Mononuclear cell (primary cell): ENCODE data around the gene MBD3L3. TPM values are rescaled to one million over a fixed set of nuclear protein-coding genes. Genes with fewer than 3 reads are reported as not detected.
"Not testable (repeated sequence)": the region's sequence is repeated elsewhere in the genome, so short reads cannot be mapped to it uniquely, and the experiment has no call there.

ENCODE experiments used
- H3K27me3 ChIP-seq: 2 replicates; pipeline ENCODE4 v1.6.0; 2011; ENCODE audit warnings: low read length, control low read depth; ENCODE audit not compliant: insufficient read depth
- H3K4me1 ChIP-seq: 2 replicates; pipeline ENCODE4 v1.5.1; 2011; ENCODE audit warnings: mild to moderate bottlenecking, low read length, control low read depth; ENCODE audit not compliant: insufficient read depth
- H3K4me3 ChIP-seq: 2 replicates; pipeline ENCODE4 v1.5.1; 2011; ENCODE audit warnings: mild to moderate bottlenecking, low read length, moderate library complexity
- H3K9me3 ChIP-seq: 2 replicates; pipeline ENCODE4 v1.5.1; 2011; ENCODE audit warnings: low read depth, mild to moderate bottlenecking, control low read depth, low read length
- total RNA-seq: library from RNA; depleted of rRNA; stranded (reverse); fragments of >200 nt; gene quantifications from one replicate; pipeline ENCODE4 v1.2.3, GENCODE V29; 2012

Gene MBD3L3
- total RNA-seq, 1 donor = not detected

DNA sequence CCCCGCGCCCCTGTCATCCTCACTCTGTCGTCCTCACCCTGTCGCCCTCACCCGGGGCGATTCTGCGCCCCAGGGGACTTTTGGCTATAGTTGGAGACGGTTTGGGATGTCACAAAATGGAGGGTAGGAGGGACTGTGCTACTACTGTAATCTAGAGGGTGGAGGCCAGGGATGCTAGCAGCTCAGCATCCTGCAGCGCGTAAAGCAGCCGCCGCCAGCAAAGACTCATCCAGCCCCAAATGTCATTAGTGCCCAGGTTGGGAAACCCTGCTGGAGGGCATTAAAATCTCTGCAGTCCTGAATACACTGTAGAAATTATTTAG is 11.4 kb upstream of the MBD3L3 start:
- Histone ChIP-seq H3K4me3 (peak overlapping the region; percentile 94), H3K4me1 (peaks cover 11% of the 10 kb centered on the region), H3K9me3 (no peaks in the 10 kb centered on the region), H3K27me3 (no peaks in the 10 kb centered on the region)

DNA sequence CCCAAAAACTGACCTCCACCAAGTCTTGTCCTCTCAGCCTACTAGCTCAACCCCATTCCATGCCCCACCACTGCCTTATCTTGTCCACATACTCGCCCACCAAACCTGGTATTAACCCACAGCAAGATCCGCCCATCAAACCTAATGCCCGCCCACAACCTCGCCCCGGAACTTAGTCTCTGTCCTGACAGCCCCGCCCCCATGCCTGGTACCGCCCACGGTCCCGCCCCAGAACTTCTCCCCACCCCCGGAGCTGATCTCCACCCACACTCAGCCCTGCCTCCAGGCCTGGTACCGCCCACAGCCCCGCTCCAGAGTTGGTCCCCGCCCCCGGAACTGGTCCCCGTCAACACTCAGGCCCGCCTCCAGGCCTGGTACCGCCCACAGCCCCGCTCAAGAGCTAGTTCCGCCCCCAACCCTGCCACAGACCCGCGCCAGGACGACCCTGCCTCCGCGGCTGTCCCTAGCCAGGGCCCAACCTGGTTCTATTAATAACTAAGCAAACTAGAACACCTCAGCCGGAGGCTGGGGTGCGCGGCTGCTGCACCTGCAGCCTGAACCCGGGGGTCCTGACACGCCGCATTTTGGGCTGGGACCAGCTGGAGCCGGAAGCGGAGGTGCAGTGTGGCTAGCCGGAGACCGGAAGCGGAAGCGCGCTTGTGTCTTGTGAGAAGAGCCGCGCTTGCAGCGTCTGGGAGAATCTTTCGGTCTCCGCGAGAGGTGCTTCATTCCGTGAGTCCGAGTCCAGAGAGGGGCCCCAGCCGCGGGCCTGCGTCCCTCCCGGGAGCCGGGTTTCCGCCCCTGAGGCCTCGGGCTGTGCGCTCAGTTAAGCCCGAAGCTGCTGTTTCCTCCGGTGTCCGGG is 10.8 kb upstream of the MBD3L3 start, which contains the start of gene ZNF557:
Gene ZNF557 (plus strand): TSS at position 662 of the 862 bp plus-strand sequence. CDS start 5,372 bp downstream, outside the sequence.
- H3K9me3 ChIP-seq = no peaks in the 10 kb centered on the region
- peak within 1 kb of the TSS; percentile 94 for H3K4me3 ChIP-seq
- H3K4me1 ChIP-seq = peaks cover 11% of the 10 kb centered on the region
- no peaks in the 10 kb centered on the region for H3K27me3 ChIP-seq

DNA sequence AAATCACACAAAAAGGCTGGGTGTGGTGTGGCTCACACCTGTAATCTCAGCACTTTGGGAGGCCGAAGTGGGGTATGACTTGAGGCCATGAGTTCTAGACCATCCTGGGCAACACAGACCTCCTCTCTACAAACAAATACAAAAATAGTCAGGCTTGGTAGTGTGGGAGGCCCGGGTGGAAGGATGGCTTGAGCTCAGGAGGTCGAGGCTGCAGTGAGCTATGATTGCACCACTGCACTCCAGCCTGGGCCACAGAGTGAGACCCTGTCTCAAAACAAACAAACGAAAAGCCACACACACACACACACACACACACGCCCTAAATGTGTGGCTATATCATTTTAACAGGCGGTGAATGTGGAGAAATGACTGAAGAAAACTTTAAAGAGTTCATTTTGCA is 10.1 kb upstream of the MBD3L3 start:
- H3K4me1 ChIP-seq = peaks cover 11% of the 10 kb centered on the region
- H3K9me3 ChIP-seq = no peaks in the 10 kb centered on the region
- H3K27me3 ChIP-seq = no peaks in the 10 kb centered on the region
- no peak overlapping the region for H3K4me3 ChIP-seq

DNA sequence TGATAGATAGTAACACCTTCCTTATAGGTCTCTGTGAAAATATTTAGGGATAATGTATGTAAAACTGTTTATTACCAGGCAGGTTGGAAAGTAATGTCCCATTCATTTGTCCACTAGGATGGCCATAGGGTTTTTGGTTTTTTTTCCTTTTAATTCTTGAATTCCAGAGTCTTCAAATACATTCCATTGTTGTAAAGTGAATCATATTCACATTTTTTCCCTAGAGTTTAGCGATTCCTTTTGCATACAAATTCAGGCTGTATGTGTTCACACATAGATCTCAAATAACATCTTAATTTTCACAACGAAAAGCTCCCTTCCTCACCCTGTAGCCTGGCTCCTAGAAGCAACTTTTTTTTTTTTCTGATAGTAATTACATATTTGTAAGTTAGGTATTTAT is 9.2 kb upstream of the MBD3L3 start:
- no peaks in the 10 kb centered on the region for H3K27me3 ChIP-seq
- no peaks in the 10 kb centered on the region for H3K9me3 ChIP-seq
- H3K4me1 ChIP-seq = peaks cover 11% of the 10 kb centered on the region
- no peak overlapping the region for H3K4me3 ChIP-seq

DNA sequence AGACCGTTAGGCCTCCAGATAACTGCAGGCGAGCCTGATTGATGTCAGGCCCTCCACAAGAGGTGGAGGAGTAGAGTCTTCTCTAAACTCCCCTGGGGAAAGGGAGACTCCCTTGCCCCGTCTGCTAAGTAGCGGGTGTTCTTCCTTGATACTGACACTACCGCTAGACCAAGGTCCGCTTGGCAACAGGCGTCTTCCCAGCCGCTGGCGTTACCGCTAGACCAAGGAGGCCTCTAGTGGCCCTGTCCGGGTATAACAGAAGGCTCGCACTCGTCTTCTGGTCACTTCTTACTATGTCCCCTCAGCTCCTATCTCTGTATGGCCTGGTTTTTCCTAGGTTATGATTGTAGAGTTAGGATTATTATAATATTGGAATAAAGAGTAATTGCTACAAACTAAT is 8.6 kb upstream of the MBD3L3 start:
- not testable (repeated sequence) for H3K27me3 ChIP-seq, H3K4me3 ChIP-seq, H3K9me3 ChIP-seq
- peaks cover 11% of the 10 kb centered on the region for H3K4me1 ChIP-seq

DNA sequence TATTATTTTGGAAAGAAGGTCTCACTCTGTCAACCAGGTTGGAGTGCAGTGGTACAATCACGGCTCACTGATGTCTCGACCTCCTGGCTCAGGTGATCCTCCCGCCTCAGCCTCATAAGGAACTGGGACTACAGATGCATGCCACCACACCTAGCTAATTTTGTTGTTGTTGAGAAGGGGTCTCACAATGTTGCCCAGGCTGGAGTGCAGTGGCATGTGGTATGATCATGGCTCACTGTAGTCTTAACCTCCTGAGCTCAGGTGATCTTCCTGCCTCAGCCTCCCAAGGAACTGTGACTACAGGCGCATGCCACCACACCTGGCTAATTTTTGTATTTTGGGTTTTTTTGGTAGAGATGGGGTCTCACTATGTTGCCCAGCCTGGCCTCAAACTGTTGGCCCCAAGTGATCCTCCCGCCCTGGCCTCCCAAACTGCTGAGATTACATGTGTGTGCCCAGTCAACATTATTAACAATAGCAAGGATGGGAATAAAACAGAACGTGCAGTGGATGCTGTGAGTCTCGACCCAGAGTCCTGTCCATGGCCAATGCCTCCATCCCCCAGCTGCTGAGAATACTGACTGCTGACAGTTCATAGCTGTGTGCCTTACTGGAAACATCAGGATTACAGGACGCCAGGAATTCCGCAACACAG is 5.4 kb upstream of the MBD3L3 start:
- no peaks in the 10 kb centered on the region for H3K27me3 ChIP-seq
- no peaks in the 10 kb centered on the region for H3K9me3 ChIP-seq
- H3K4me3 ChIP-seq = no peak overlapping the region
- H3K4me1 ChIP-seq = no peaks in the 10 kb centered on the region

DNA sequence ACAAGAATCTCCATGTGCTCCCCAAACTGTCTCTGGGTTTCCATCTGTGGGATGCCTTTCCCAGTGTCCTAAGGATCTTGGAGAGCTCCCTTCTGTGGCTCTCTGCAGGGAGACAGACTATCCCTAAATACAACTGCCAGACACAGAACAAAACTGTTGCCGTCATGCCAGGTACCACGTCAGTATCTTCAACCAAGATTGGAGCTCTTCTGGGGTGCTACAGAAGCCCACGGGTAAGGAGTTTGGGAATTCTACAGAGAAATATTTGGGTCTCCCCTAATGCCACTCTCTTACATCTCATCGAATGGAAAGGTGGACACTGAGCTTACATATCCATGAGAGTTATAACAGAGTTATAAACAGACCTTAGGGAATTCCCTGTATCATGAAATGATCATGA is 4.9 kb upstream of the MBD3L3 start:
- Histone ChIP-seq H3K27me3 (no peaks in the 10 kb centered on the region), H3K9me3 (no peaks in the 10 kb centered on the region), H3K4me3 (no peak overlapping the region), H3K4me1 (no peaks in the 10 kb centered on the region)

DNA sequence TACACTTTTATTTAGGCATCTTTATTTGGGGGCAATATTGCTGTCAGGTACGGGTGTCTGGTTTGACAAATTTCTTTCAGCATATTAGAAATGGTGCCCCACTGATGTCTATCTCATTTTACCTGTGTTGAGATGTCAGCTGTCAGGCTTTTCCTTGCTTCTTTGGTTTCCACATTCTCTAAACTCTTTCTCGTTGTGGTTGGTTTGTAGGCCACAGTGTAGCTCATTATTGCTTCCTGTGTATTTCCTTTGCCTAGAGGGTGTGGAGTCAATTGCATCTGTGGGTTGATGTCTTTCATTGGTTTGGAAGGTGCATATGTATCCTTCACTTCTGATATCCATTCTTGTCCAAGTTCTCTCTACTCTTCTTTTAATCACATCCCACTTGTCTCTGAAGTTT is 1.5 kb upstream of the MBD3L3 start:
- not testable (repeated sequence) for H3K9me3 ChIP-seq, H3K4me3 ChIP-seq, H3K27me3 ChIP-seq, H3K4me1 ChIP-seq

DNA sequence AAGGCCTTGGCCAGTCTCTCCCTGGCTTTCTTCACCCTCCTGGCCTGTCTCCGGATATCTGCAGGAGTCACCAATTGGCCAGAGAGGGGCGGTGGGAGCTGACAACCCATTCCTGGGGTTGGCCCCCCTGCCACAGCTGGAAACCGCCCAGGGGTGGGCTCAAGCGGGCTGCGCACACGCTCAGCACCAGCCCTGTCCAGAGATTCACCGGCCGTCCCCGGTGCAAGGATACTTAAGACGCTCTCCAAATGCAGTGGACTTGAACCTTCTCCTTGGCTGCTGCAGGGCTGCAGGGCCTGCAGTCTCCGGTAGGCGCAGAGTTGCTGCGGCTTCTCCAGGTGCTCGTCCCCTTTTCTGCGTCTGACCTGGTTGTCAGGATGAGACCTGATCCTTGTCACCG is 2.1 kb downstream of the MBD3L3 start:
- H3K9me3 ChIP-seq, H3K27me3 ChIP-seq, H3K4me3 ChIP-seq, H3K4me1 ChIP-seq: not testable (repeated sequence)

DNA sequence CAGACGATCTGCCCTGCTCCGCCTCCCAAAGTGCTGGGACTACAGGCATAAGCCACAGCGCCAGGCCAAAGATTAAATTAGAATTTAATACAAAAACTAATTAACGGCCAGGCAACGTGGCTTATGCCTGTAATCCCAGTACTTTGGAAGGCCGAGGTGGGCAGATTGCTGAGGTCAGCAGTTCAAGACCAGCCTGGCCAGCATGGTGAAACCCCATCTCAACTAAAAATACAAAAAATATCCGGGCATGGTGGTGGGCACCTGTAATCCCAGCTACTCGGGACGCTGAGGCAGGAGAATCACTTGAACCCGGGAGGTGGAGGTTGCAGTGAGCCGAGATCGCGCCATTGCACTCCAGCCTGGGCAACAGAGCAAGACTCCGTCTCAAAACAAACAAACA is 2.8 kb downstream of the MBD3L3 start:
- not testable (repeated sequence) for H3K4me3 ChIP-seq, H3K9me3 ChIP-seq, H3K27me3 ChIP-seq, H3K4me1 ChIP-seq

DNA sequence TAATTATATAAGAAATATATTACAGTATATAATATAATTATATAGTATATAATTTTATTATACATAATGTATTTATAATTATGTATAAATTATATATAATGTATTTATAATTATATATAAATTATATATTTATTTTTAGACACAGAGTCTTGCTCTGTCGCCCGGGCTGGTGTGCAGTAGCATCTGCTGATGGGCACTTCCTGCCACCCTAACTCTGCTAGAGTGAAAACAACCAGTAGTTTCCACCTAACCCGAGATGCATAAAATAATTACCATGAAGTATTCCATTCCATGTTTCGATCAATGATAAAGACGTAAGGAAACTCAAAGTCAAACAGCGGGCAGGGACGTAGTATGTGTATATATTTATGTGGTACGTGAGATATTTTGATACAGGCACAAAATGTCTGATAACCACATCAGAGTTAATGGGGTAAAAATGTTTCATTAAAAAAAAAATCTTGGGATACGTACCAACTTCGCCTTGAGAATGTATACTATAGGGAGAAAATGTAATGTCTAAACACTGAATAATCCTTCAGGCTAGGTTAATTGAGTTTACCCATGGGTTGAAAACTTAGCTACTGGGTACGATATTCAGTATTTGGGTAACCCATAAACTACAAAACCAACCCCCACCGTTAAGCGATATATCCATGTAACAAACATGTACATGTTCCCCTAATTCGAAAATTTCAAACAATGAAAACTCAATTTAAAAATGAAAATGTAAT is 3.7 kb downstream of the MBD3L3 start:
- H3K27me3 ChIP-seq, H3K4me1 ChIP-seq, H3K9me3 ChIP-seq, H3K4me3 ChIP-seq: not testable (repeated sequence)

DNA sequence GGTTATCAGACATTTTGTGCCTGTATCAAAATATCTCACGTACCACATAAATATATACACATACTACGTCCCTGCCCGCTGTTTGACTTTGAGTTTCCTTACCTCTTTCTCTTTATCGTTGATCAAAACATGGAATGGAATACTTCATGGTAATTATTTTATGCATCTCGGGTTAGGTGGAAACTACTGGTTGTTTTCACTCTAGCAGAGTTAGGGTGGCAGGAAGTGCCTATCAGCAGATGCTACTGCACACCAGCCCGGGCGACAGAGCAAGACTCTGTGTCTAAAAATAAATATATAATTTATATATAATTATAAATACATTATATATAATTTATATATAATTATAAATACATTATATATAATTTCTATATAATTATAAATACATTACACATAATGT is 5.6 kb downstream of the MBD3L3 start:
- H3K4me1 ChIP-seq, H3K27me3 ChIP-seq, H3K9me3 ChIP-seq, H3K4me3 ChIP-seq: not testable (repeated sequence)

DNA sequence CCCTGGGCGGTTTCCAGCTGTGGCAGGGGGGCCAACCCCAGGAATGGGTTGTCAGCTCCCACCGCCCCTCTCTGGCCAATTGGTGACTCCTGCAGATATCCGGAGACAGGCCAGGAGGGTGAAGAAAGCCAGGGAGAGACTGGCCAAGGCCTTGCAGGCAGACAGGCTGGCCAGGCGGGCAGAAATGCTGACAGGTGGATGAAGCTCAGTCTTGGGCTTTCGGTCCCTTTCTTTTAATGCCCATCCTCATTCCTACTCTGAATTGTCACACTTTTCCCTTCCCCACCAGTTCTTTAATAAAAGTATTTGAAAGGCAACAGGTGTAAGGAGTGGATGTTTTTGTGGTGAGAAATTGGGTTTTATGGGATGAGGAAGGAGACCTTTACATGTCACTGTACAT is 7.1 kb downstream of the MBD3L3 start:
- H3K4me1 ChIP-seq, H3K27me3 ChIP-seq, H3K4me3 ChIP-seq, H3K9me3 ChIP-seq: not testable (repeated sequence)

DNA sequence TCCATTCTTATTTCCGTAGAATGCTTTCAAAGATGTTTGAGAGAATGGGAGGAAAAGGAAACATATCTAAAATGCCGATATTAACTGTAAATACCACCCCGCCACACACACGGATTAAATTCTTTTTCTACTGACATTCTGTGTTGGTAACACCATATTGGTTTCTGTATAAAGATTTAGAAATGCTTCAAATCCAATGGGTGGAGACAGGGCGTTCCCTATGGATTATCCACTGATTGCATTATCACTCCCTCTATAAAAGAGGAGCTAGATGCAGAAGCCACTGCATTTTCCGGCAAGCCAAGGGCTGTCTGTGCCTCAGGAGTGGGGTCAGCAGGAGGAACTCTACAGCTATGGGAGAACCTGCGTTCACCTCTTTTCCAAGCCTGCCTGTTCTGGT is 9.5 kb downstream of the MBD3L3 start, which contains the start of gene MBD3L2:
Gene MBD3L2 (plus strand): TSS at position 301 of the 400 bp plus-strand sequence. CDS start 53 bp downstream, at position 354.
- H3K27me3 ChIP-seq, H3K4me3 ChIP-seq, H3K9me3 ChIP-seq, H3K4me1 ChIP-seq: not testable (repeated sequence)

DNA sequence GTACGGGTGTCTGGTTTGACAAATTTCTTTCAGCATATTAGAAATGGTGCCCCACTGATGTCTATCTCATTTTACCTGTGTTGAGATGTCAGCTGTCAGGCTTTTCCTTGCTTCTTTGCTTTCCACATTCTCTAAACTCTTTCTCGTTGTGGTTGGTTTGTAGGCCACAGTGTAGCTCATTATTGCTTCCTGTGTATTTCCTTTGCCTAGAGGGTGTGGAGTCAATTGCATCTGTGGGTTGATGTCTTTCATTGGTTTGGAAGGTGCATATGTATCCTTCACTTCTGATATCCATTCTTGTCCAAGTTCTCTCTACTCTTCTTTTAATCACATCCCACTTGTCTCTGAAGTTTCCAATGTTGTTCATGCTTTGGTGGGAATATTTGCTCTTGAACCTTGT is 16.9 kb downstream of the MBD3L3 start:
- not testable (repeated sequence) for H3K27me3 ChIP-seq, H3K4me1 ChIP-seq, H3K4me3 ChIP-seq, H3K9me3 ChIP-seq
